ENCODE measurements around the gene RNF214.

Gene RNF214

DNA sequence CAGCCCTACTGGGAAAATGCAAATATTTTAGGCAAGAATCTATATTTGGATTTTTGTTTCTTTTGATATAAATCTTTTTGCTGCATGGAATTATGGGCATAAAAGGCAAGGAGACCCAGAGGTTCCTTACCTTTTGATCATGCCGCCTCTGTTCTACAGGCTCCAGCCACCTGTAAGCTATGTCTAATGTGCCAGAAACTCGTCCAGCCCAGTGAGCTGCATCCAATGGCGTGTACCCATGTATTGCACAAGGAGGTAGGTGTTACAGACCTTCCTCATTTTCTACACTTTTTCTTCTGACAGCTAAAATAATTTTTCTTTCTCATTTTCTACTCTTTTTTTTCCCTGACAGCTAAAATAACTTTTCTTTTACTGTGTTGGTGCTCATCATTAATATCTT lies 50.5 kb downstream of the RNF214 start:
- DNase-seq (ENCODE audit: insufficient read length, low spot score) (no peak), FAIRE-seq (no peak)
- TF ChIP-seq, protein P1, sequence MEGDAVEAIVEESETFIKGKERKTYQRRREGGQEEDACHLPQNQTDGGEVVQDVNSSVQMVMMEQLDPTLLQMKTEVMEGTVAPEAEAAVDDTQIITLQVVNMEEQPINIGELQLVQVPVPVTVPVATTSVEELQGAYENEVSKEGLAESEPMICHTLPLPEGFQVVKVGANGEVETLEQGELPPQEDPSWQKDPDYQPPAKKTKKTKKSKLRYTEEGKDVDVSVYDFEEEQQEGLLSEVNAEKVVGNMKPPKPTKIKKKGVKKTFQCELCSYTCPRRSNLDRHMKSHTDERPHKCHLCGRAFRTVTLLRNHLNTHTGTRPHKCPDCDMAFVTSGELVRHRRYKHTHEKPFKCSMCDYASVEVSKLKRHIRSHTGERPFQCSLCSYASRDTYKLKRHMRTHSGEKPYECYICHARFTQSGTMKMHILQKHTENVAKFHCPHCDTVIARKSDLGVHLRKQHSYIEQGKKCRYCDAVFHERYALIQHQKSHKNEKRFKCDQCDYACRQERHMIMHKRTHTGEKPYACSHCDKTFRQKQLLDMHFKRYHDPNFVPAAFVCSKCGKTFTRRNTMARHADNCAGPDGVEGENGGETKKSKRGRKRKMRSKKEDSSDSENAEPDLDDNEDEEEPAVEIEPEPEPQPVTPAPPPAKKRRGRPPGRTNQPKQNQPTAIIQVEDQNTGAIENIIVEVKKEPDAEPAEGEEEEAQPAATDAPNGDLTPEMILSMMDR (IDR thresholded peaks at IDR 0.05; ENCODE audit: insufficient read depth, missing control alignments), result no peak

DNA sequence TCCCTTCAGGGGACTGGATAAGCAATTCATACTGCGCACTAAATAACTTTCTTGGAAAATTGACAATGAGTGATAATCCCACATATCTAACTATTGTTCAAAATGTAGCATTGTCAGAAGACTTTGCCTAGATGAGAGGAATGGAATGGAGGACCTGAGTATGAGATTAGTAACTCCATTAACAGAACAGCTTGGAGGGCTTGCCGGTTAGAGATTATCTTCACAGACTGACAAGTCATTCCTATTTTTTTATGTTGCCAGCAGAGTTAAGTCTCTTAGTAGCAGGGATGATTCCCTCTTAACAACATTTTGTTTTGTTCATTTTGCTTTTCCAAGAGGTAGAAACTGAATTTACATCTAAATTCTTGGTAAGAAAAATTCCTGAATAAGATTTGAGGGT lies 51.6 kb downstream of the RNF214 start:
- peak; percentile 98 for FAIRE-seq
- no peak for DNase-seq (ENCODE audit: insufficient read length, low spot score)
- TF ChIP-seq, protein P1 (IDR thresholded peaks at IDR 0.05; ENCODE audit: insufficient read depth, missing control alignments), result no peak

DNA sequence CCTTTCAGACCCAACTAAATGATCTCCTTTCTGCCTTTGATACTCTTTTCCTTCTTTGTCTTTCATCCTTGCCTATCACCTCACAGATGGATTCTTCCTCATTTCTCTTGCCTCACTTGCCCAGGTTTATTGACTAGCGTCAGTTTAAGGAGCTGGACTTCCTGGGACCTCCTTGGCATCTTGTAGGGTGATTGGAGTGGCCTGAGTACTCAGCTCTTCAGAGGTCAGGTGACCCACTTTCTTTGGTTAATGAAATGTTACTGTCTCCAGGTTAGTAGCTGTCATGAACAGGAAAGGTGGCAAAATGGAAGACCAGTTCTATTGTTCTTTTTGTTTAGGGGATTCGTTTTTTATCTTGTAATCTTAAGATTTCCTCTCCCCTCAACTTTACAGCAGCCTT lies 54.1 kb downstream of the RNF214 start:
- FAIRE-seq, result no peak
- DNase-seq (ENCODE audit: insufficient read length, low spot score), result no peak
- TF ChIP-seq, protein P1 (IDR thresholded peaks at IDR 0.05; ENCODE audit: insufficient read depth, missing control alignments), result no peak

DNA sequence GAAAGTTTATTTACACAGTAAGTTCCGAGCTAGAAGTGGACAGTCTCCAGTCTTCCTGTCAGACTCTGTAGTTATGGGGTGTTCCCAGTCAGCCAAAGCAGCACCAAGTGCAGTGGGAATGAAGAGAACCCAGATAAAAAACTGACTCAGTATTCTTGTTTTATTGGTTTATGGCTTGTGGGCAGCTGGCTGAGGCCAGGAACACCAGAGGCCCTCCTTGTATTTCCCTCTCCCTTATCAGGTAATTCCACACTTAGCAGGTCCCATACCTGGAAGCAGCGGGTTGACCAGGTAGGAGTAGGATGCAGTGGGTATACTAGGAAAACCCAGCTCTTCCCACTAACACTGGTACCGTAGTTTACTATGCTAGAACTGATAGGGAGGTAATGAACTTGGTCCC lies 55.2 kb downstream of the RNF214 start:
- TF ChIP-seq, protein P1 (IDR thresholded peaks at IDR 0.05; ENCODE audit: insufficient read depth, missing control alignments), result no peak
- FAIRE-seq, result no peak
- DNase-seq (ENCODE audit: insufficient read length, low spot score), result no peak

DNA sequence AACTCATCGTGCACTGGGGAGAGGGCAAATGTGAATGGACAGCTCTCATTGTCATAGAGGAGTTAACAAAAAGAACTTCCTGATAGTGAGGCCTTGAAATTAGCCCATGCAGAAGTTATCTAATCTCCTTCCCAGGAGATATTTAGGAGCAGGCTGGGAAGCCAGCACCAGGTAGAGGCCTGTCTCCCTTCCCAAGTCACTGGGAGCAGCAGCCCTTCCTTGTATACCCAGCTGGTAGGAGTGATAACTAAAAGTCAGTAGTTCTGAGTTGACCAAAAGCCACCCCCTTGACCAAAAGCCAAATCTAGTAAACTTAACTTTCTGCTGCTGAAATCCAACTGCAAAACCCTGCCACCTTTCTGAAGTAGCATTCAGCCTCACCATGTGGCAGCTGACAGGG lies 57.3 kb downstream of the RNF214 start:
- TF ChIP-seq, protein P1 (IDR thresholded peaks at IDR 0.05; ENCODE audit: insufficient read depth, missing control alignments), result no peak
- no peak for DNase-seq (ENCODE audit: insufficient read length, low spot score)
- no peak for FAIRE-seq

DNA sequence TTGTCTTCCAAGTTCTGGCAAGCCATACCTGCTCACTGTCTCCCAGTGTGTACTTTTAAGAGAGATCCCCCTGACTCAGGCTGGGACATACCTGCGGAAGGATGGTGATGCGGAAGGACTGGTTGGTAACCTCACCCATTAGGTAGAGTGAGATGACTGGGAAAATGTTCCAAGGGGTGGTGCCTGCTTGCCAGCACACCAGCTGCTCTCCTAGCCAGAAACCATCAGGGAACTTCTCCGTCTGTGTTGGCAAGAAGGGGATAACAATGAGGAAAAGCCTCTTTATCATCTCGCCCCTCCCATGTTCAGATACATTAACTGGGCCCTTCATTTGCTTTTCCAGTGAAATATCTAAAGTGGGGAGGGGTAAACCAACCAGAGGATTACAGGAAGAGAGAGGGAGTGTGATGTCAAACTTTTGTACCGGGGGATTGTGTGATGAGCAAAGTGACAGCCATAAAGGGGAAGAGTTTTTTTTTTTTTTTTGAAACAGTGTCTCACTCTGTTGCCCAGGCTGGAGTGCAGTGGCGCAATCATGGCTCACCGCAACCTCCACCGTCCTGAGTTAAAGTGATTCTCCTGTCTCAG lies 58.4 kb downstream of the RNF214 start, which contains the start of gene BACE1-AS:
Gene BACE1-AS, plus strand, starts transcription at position 538 of the 588 bp plus-strand sequence.
- TF ChIP-seq, protein P1 (IDR thresholded peaks at IDR 0.05; ENCODE audit: insufficient read depth, missing control alignments), result no peak
- FAIRE-seq, result no peak
- DNase-seq (ENCODE audit: insufficient read length, low spot score), result no peak

DNA sequence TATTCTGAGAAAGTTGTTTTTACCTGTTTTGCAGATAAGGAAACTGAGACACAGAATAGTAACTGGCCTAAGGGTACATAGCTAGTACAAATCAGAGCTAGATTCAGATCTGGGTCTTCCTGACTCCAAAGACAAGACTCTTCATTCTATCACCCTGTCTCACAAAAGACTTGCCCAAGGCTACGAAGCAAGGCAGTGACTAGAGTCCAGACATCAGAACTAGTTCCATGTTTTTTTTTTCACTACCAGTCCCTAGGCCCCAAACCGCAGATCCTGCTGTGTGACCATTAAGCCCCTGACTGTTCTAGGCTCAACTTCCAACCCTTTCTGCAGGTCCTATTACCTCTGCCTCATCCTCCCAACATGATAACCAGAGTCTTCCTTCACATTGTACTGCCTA lies 60.1 kb downstream of the RNF214 start:
- DNase-seq (ENCODE audit: insufficient read length, low spot score) (no peak), FAIRE-seq (no peak)
- TF ChIP-seq, protein P1 (IDR thresholded peaks at IDR 0.05; ENCODE audit: insufficient read depth, missing control alignments), result no peak

Measured in D721Med (cell line).